Umbilical cord (tissue), 2 donors: ENCODE measurements around the gene PRPF31. TPM values are rescaled to one million over a fixed set of nuclear protein-coding genes. Genes with fewer than 3 reads are reported as not detected.

Experiments used
- DNase-seq: peaks from one replicate; pipeline ENCODE4 v3.0.0-alpha.2; 2015; ENCODE audit warnings: low spot score
- total RNA-seq: library from RNA; depleted of rRNA; stranded (reverse); fragments of >200 nt; gene quantifications from one replicate; pipeline ENCODE4 v1.2.3, GENCODE V29; 2014; ENCODE audit warnings: low replicate concordance; ENCODE audit not compliant: insufficient read depth

PRPF31 gene
- total RNA-seq, 1 donor from 2014 or later: 21.2 TPM

GRCh38 chr19:54107876-54108490, 7.6 kb upstream of the PRPF31 start:
- DNase-seq: no peak

GRCh38 chr19:54108496-54108895, 7.1 kb upstream of the PRPF31 start:
- no peak for DNase-seq

DNA sequence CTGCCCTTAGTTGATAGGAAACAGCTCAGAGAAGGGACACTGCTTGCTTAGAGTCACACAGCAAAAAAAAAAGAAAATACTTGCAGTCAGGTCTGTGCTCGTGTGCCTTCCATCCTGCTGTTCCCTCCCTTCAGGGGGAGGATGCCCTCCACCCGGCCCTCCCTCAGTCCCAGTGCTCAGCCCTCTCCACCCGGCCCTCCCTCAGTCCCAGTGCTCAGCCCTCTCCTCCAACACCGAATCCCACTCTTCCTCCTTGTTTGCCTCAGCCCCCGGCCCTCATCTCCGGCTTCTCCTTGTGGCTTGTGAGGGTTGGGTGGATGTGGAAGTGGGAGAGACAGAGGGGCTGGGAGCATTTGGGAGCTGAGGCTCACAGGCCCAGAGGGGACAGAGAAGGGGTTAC, 5.9 kb upstream of the PRPF31 start:
- no peak for DNase-seq

GRCh38 chr19:54114340-54115108, 1.0 kb upstream of the PRPF31 start:
- DNase-seq: no peak

DNA sequence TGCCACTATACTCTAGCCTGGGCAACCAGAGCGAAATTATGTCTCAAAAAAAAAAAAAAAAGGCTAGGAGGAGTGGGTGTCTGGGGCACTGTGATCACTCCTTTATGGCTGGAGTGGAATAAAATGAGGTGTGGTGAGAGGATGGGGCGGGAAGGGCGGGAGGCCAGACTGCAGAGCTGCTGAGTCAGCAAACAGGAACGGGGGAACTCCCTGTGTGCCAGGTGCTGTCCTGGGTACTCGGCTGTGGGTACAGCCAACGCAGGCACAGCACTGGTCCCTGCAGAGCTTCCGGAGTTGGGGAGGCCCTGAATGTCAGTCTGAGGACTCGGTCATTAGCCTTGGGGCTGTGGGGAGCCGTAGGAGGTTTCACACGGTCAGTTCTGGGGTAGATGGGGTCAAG, 5.7 kb downstream of the PRPF31 start:
- no peak for DNase-seq

- DNase-seq: no peak
Measured at GRCh38 chr19:54123682-54124081, 8.1 kb downstream of the PRPF31 start.

- DNase-seq: no peak
Measured at GRCh38 chr19:54124393-54124792, 8.8 kb downstream of the PRPF31 start.

GRCh38 chr19:54125713-54126112, 10.2 kb downstream of the PRPF31 start:
- DNase-seq: no peak

GRCh38 chr19:54127688-54128440, 12.3 kb downstream of the PRPF31 start:
- no peak for DNase-seq

DNA sequence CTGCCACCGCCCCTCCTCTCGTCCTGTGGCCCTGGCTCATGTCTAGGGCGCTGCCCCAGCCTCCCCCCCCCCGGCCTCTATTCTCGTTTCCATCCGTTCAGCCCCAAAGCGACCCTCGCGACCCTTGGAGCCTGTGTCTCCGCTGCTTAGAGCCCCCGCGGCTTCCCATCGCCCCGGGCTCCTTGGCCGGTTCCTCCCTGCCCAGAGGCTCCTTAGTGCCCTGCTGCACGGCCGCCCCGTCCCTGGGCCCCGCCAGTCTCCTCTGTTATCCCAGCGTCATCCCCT, 12.8 kb downstream of the PRPF31 start:
- DNase-seq: no peak

- DNase-seq: no peak
Measured at GRCh38 chr19:54128796-54129616, 13.5 kb downstream of the PRPF31 start.

- no peak for DNase-seq
Measured at GRCh38 chr19:54129617-54129996, 14.1 kb downstream of the PRPF31 start.

- DNase-seq: peak; percentile 55
Measured at GRCh38 chr19:54133312-54133956, 17.9 kb downstream of the PRPF31 start.

DNA sequence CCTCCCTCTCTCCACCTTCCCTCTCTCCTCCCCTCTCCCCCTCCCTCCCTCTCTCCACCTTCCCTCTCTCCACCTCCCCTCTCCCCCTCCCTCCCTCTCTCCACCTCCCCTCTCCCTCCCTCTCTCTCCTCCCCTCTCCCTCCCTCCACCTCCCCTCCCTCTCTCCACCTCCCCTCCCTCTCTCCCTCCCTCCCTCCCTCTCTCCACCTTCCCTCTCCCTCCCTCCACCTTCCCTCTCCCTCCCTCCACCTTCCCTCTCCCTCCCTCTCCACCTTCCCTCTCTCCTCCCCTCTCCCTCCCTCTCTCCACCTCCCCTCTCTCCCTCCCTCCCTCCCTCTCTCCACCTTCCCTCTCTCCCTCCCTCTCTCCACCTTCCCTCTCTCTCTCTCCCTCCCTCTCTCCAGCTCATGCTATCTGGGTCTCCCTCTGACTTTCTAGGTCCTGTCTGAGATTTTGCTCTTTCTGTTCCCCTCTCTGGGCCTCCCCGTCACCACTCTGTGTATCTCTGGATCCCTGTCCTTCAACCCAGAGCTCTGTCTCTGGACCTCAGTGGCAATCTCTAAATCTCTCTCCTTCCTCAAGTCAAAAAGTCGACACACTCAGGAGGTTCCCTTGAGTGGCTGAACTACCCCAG, 18.5 kb downstream of the PRPF31 start:
- no peak for DNase-seq

- DNase-seq: no peak
Measured at GRCh38 chr19:54136086-54136863, 20.7 kb downstream of the PRPF31 start.

DNA sequence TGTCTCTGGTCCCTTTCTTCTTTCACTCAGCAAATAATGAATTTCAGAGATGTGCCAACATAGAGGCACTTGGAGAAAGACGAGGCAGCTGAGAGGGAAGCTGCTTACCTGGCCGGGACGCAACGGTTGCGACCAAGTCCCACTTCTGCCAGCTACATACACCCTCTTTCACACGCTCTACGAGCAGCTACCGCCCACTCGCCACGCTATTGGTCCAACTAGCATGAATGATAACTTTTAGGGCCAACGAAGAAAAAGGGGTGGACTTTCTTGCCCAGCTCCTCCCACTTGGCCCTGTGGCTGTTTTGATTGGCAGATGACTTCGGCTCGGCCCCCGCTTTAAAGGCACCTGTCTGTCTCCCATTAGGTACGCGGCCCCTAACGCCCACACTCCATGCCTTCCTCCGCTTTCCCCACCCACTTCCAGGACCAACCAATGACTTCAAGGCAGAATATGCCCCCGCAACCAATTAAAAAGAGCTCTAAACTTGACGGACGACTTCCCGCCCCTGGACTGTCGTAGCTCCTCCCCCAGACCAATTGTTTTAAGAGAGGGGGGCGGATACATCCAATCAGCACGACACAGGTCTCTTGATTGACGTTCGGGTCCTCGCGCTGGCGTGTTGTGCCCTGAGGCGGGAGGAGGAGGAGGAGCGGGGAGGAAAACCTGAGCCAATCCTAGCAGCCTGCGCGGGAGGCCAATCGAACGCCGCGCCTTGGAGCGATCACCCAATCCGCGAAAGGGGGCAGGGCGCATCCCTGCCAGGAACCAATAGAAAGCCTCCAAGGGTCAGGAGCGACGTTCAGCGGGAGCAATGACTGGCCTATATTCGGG, 21.5 kb downstream of the PRPF31 start:
- DNase-seq: peak; percentile 100

DNA sequence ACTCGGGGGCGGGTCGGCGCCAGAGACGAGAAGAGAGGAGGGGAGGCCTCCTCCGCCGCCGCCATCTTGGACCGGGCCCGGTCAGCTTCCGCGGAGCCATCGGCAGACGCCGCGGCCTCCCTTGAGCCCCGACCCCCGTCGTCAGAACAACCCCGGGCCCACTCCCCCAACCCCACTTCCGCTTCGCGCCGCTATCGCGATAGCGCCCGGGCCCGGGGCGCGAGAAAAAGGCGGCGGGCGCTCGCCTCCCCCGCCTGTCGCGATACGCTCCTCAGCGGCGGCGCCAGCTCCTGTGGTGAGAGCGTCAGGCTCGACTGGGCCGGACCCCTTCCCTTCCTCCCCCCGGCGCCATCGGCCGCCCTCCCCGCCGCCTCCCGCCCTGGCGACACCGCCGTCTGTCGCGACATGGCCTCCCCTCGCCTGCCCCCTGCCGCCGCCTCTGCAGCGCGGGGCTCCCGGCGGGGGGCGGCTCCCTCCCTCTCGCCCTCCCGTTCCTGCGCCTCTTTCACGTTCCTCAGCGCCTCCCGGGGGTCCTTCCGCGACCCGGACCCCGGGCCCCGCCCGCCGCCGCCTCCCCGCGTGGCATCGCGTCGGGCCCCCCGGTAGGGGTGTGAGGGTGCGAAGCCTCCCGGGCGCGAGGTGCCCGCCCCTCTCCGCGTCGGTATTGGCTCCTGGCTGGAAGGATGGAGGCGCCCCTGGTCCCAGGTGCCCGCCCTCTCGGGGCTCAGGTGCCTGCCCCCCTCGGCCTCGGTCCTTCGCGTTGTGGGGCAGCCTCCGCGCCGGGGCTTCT, 22.3 kb downstream of the PRPF31 start, which contains the start of gene CNOT3:
TSS of gene CNOT3 (plus strand) at position 64 of the 790 bp plus-strand sequence. CDS start 5,217 bp downstream, outside the sequence.
- DNase-seq: no peak
